ENCODE measurements around the gene MTR.

Gene MTR

DNA sequence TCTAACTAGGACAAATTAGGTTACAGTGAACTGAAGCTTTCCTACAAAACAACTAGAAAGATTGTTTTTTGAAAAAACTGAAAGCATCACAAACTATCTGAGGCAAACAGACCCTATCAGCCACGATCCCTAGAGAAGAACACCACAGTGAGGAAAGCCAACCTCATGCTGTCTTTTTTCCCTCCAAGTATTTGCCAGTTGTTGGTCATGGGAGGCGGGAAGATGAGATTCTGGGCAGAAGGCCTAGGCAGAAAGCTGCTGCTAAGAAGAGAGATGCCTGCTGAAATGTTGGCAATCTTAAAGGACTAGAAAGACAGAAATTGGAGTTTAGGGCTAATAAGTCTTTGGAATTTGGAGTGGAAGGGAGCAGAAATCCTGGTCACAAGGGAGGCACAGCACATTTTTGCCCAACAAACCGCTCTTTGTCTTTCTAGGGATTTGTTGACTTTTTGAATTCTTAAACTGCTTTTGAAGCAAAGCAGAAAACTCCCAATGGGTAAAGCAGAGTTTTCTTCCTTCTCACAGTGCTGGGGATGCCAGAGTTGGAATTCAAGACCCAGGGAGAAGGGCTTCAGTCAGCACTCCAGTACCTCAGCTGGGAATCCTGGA is 125.3 kb downstream of the MTR start:
- H3K27ac ChIP-seq (ENCODE audit: low read length), result no peak overlapping the region
- no peak overlapping the region for H2AFZ ChIP-seq (ENCODE audit: low read depth, low read length)
- no peak overlapping the region for H3K4me2 ChIP-seq (ENCODE audit: low read length)
- no peak overlapping the region for H3K4me3 ChIP-seq (ENCODE audit: low read length)
- no peaks in the 10 kb centered on the region for H4K20me1 ChIP-seq (ENCODE audit: insufficient read depth, low read length)
- H3K27me3 ChIP-seq (ENCODE audit: low read depth, low read length), result no peaks in the 10 kb centered on the region
- no peaks in the 10 kb centered on the region for H3K4me1 ChIP-seq (ENCODE audit: low read length)
- peaks cover 7% of the 10 kb centered on the region; the same call in 1 of the 2 replicates for H3K9me3 ChIP-seq (ENCODE audit: insufficient read depth, low read length)
- no peaks in the 10 kb centered on the region for H3K79me2 ChIP-seq (ENCODE audit: low read length)
- H3K9ac ChIP-seq (ENCODE audit: low read length), result no peak overlapping the region
- peaks cover 4% of the 10 kb centered on the region for H3K36me3 ChIP-seq (replicated peaks; ENCODE audit: low read depth, low read length)
- TF ChIP-seq CTCF (IDR thresholded peaks at IDR 0.05; ENCODE audit: low read depth, low read length) (no peak), EZH2phosphoT487 (IDR thresholded peaks at IDR 0.05; ENCODE audit: low read depth) (no peak)

DNA sequence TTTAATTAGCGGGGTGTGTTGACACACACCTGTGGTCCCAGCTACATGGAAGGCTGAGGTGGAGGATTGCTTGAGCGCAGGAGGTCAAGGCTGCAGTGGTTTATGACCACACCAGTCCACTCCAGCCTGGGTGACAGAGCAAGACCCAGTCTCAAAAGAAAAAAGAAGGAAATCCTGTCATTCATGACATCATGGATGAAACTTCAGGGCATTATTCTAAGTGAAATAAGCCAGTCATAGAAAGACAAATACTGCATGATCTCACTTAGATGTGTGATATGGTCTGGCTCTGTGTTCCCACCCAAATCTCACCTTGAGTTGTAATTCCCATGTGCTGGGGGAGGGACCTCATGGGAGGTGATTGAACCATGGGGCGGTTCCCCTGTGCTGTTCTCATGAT is 126.5 kb downstream of the MTR start:
- no peak overlapping the region for H3K4me2 ChIP-seq (ENCODE audit: low read length)
- no peaks in the 10 kb centered on the region for H3K27me3 ChIP-seq (ENCODE audit: low read depth, low read length)
- H3K9ac ChIP-seq (ENCODE audit: low read length), result no peak overlapping the region
- no peaks in the 10 kb centered on the region for H3K79me2 ChIP-seq (ENCODE audit: low read length)
- H4K20me1 ChIP-seq (ENCODE audit: insufficient read depth, low read length), result no peaks in the 10 kb centered on the region
- TF ChIP-seq EZH2phosphoT487 (IDR thresholded peaks at IDR 0.05; ENCODE audit: low read depth), result no peak
- TF ChIP-seq CTCF (IDR thresholded peaks at IDR 0.05; ENCODE audit: low read depth, low read length), result no peak
- H2AFZ ChIP-seq (ENCODE audit: low read depth, low read length), result no peak overlapping the region
- peaks cover 4% of the 10 kb centered on the region for H3K36me3 ChIP-seq (replicated peaks; ENCODE audit: low read depth, low read length)
- H3K27ac ChIP-seq (ENCODE audit: low read length), result no peak overlapping the region
- H3K4me3 ChIP-seq (ENCODE audit: low read length), result no peak overlapping the region
- H3K4me1 ChIP-seq (ENCODE audit: low read length), result no peaks in the 10 kb centered on the region
- peaks cover 7% of the 10 kb centered on the region; the same call in 1 of the 2 replicates for H3K9me3 ChIP-seq (ENCODE audit: insufficient read depth, low read length)

DNA sequence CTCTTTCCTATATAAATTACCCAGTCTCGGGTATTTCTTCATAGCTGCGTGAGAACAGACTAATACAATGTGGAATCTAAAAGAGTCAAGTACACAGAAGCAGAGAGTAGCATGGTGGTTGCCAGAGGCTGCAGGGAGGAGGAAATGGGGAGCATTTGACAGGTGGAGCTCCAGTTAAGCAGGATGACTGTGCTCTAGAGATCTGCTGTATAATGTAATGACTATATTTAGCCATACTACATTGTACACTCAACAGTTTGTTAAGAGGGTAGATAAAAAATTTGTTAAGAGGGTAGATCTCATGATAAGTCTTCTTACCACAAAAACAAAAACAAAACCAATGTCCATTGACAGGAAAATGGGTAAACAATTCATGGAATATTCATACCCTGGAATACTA is 127.1 kb downstream of the MTR start:
- Histone ChIP-seq H3K4me3 (ENCODE audit: low read length) (no peak overlapping the region), H2AFZ (ENCODE audit: low read depth, low read length) (no peak overlapping the region), H4K20me1 (ENCODE audit: insufficient read depth, low read length) (no peaks in the 10 kb centered on the region), H3K27me3 (ENCODE audit: low read depth, low read length) (no peaks in the 10 kb centered on the region), H3K79me2 (ENCODE audit: low read length) (no peaks in the 10 kb centered on the region), H3K4me1 (ENCODE audit: low read length) (no peaks in the 10 kb centered on the region), H3K4me2 (ENCODE audit: low read length) (no peak overlapping the region), H3K9ac (ENCODE audit: low read length) (no peak overlapping the region), H3K9me3 (ENCODE audit: insufficient read depth, low read length) (peaks cover under 1% of the 10 kb centered on the region; the same call in 1 of the 2 replicates), H3K36me3 (replicated peaks; ENCODE audit: low read depth, low read length) (peaks cover under 1% of the 10 kb centered on the region), H3K27ac (ENCODE audit: low read length) (no peak overlapping the region)
- TF ChIP-seq CTCF (IDR thresholded peaks at IDR 0.05; ENCODE audit: low read depth, low read length) (no peak), EZH2phosphoT487 (IDR thresholded peaks at IDR 0.05; ENCODE audit: low read depth) (no peak)

- no peak overlapping the region for H3K27ac ChIP-seq (ENCODE audit: low read length)
- no peak overlapping the region for H3K4me3 ChIP-seq (ENCODE audit: low read length)
- H3K36me3 ChIP-seq (replicated peaks; ENCODE audit: low read depth, low read length), result no peaks in the 10 kb centered on the region
- no peak overlapping the region for H3K4me2 ChIP-seq (ENCODE audit: low read length)
- no peaks in the 10 kb centered on the region for H3K9me3 ChIP-seq (ENCODE audit: insufficient read depth, low read length)
- no peak overlapping the region for H3K9ac ChIP-seq (ENCODE audit: low read length)
- H3K27me3 ChIP-seq (ENCODE audit: low read depth, low read length), result no peaks in the 10 kb centered on the region
- H2AFZ ChIP-seq (ENCODE audit: low read depth, low read length), result no peak overlapping the region
- no peaks in the 10 kb centered on the region for H3K4me1 ChIP-seq (ENCODE audit: low read length)
- H3K79me2 ChIP-seq (ENCODE audit: low read length), result no peaks in the 10 kb centered on the region
- TF ChIP-seq EZH2phosphoT487 (IDR thresholded peaks at IDR 0.05; ENCODE audit: low read depth), result no peak
- TF ChIP-seq CTCF (IDR thresholded peaks at IDR 0.05; ENCODE audit: low read depth, low read length), result no peak
- no peaks in the 10 kb centered on the region for H4K20me1 ChIP-seq (ENCODE audit: insufficient read depth, low read length)
Observed at GRCh38 chr1:236925386-236925785, 130.3 kb downstream of the MTR start.
